Activated naive CD4-positive, alpha-beta T cell treated with anti-CD3 and anti-CD28 coated beads, Interleukin-2, amount 50 U/mL, for 16 hours (primary cell): Measurements from ENCODE around the gene CUL3.

ENCODE experiments used
- DNase-seq: peaks from one replicate; pipeline ENCODE4 v3.0.0-alpha.2; 2020

Gene CUL3

GRCh38 chr2:224579411-224579810 lies 5.8 kb downstream of the CUL3 start:
- no peak for DNase-seq

GRCh38 chr2:224577541-224577940 lies 7.6 kb downstream of the CUL3 start:
- DNase-seq: no peak

- DNase-seq: no peak
These were observed 9.0 kb downstream of the CUL3 start for GRCh38 chr2:224576088-224576715.

GRCh38 chr2:224574423-224575084 lies 10.6 kb downstream of the CUL3 start:
- DNase-seq: no peak

- DNase-seq: no peak
These were observed 11.4 kb downstream of the CUL3 start for GRCh38 chr2:224573724-224574123.

- no peak for DNase-seq
These were observed 12.8 kb downstream of the CUL3 start for GRCh38 chr2:224572338-224572737.

- DNase-seq: no peak
These were observed 14.7 kb downstream of the CUL3 start for GRCh38 chr2:224570328-224570993.

GRCh38 chr2:224569654-224570053 lies 15.5 kb downstream of the CUL3 start:
- DNase-seq: no peak

GRCh38 chr2:224565452-224566035 lies 19.6 kb downstream of the CUL3 start:
- DNase-seq: no peak

- DNase-seq: no peak
These were observed 21.6 kb downstream of the CUL3 start for GRCh38 chr2:224563537-224563936.

- DNase-seq: no peak
These were observed 22.3 kb downstream of the CUL3 start for GRCh38 chr2:224562831-224563230.

GRCh38 chr2:224561234-224562005 lies 23.7 kb downstream of the CUL3 start:
- no peak for DNase-seq

- no peak for DNase-seq
These were observed 24.6 kb downstream of the CUL3 start for GRCh38 chr2:224560549-224560948.

- no peak for DNase-seq
These were observed 27.6 kb downstream of the CUL3 start for GRCh38 chr2:224557610-224558009.

- DNase-seq: no peak
These were observed 28.8 kb downstream of the CUL3 start for GRCh38 chr2:224556381-224556780.

- no peak for DNase-seq
These were observed 29.3 kb downstream of the CUL3 start for GRCh38 chr2:224555823-224556366.

- DNase-seq: no peak
These were observed 32.4 kb downstream of the CUL3 start for GRCh38 chr2:224552771-224553170.

GRCh38 chr2:224551693-224552092 lies 33.5 kb downstream of the CUL3 start:
- DNase-seq: no peak

GRCh38 chr2:224546926-224547325 lies 38.2 kb downstream of the CUL3 start:
- no peak for DNase-seq

GRCh38 chr2:224545884-224546644 lies 39.1 kb downstream of the CUL3 start:
- DNase-seq: no peak

GRCh38 chr2:224543939-224544338 lies 41.2 kb downstream of the CUL3 start:
- DNase-seq: no peak

GRCh38 chr2:224538561-224539138 lies 46.5 kb downstream of the CUL3 start:
- DNase-seq: no peak
